ENCODE data around the gene PPP6R2.

The PPP6R2 gene

DNA sequence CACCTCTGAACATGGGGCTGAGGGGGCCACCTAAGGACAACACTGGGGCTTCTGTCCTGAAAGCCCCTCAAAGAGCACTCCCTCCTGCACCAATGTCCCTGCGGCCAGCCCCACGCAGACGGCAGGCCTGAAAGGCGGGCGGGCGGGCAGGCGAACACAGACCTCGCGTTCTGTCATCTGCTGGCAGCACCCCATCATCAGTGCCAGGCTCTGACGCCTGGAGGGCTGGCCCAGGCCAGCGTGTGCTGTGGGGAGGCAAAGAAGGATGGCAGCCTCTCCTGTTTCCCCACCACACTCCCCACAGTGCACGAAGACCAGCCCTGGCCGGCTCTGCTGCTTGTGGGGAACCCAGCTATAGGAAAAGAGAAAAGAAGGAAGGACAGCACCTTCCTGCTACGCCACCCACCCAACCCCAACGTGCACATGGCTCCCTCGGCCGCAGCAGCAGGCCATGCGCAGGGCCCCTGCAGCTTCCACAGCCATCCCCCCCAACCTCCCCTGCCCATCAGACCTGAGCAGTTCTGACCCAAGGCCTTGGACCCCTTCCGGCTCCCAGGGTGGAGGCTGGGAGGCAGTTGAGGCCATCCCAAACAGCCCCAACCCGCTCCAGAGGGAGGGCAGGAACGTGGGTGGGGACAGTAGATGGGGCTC lies 128.2 kb downstream of the PPP6R2 start:
- DNase-seq: no peak

DNA sequence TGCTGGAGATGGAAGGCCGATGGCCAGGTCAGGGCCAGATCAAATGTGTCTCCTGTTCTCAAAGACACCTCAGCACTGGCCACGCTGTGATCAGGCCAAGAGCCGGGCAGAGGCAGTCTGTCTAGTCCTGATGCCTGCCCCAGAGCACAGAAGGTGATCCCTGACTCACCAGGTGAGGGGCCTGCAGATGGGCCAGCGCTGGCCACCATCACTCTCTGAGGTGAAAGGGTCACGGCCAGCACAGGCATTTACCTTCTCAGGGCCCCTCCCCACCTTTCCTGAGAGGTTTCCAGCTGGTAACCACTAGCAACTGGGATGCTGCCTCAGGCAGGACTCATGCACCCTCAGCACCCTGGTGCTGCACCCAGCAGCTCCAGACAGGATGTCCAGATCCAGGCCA lies 128.8 kb downstream of the PPP6R2 start:
- DNase-seq: no peak

DNA sequence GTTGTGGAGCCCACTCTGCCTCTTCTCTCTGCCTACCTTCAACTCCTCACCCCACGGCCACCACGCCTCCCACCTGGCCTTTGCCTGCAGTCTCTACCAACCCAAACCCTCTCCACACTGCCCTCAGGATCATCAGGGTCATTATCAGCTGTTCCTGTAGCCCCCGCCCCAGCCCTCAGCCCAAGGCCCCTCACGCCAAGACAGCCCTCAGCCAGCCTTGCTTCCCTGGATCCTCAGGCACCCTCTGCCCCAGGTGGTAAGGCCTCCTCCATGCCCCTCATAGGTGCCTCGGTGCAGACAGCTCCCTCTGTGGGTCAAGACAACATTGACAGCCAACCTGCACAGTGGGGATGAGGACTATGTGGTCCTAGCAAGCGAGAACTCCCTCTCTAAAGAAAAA lies 130.0 kb downstream of the PPP6R2 start:
- no peak for DNase-seq

DNA sequence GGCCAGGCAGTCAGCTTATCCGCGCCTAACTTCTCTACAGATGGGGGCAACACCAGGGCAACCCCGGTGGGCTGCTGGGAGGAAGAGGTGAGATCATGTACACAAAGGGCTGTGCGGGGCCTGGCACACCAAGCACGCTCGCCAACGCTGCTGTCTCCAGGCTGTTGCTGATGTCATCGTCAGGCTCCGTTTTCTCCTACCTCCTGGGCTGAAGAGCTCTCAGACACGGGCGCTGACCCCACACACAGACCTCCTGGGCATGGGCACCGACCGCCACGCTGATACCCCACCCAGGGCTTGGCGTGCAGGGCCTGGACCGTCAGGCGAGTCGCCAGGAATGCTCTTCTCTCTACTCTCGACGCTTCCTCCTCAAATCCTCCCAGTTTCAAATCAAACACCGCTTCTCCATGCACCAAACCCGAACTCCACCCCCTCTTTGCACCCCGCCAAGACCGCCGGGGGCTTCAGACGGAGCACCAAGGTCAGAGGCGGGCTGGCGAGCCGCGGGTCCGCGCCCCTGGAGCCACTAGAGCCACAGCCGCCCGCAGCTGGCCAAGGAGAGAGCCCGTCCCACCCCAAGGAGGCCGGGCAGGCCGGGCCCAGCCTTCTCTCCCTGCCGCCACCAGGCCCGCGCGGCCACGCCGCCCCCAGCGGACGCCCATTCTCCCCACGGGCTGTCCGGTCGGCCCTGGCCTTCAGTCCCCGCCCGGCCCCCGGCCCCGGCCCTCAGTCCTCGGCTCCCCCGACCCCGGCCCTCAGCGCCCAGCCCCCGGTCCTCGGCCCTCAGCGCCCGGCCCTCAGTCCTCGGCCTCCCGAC lies 130.9 kb downstream of the PPP6R2 start:
- peak; percentile 48 for DNase-seq

DNA sequence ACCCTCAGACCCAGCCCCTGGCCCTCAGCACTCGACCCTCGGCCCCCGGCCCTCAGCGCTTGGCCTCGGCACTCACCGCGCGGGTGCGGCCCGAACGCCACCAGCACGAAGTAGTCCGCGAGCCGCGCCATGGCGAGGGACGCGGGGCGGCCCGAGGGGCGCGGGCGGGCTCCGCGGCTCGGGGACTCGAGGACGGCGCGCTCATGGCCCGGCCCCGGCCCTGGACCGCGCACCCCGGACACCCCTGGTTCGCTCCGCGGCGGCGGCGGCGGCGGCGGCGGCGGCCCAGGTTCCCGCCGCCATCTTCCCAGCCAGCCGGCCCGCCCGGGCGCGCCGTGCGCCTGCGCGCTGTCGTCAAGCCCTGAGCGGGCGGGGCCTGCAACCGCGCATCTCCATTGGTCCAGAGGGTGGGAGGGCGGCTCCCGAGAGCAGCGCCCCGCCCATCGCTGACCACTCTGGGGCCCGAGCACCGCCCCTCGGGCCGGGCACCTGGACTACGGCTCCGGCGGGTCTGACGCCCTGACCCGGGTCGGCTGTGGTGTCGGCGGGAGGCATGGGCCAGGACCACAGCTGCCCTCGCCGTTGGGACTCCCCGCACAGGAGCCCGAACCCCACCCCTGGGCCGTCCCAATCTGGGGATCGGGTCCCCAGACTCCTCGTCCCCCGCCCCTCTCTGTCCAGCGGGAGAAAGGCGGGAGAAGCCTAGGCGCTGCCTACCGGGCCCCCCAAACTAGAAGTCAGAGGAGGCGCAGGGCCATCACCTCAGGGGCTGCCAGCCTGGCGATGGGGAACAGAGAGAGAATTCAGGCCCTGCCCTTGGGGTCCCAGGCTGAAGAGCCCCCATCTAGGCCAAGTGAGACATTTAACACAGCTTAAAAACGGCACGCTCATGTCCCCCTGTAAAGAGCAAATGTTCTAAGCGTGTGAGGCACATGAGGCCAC lies 131.9 kb downstream of the PPP6R2 start, which contains the start of gene SBF1:
TSS of gene SBF1 (minus strand) at position 326 of the 942 bp plus-strand sequence. CDS start at position 131, 195 bp downstream.
- peak; percentile 94 for DNase-seq

DNA sequence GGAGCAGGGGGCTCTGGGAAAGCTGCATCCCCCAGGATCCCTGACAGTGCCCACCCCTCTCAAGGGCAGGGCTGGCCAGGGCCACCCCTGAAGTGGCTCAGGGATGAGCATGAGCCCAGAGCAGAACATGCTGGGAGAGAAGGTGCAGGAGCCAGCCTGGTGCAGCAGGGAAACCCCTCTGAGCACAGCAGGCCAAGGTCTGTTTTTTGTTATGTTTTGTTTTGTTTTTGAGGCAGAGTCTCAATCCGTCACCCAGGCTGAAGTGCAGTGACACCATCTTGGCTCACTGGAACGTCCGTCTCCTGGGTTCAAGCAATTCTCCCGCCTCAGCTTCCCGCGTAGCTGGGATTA lies 132.5 kb downstream of the PPP6R2 start:
- DNase-seq: no peak

DNA sequence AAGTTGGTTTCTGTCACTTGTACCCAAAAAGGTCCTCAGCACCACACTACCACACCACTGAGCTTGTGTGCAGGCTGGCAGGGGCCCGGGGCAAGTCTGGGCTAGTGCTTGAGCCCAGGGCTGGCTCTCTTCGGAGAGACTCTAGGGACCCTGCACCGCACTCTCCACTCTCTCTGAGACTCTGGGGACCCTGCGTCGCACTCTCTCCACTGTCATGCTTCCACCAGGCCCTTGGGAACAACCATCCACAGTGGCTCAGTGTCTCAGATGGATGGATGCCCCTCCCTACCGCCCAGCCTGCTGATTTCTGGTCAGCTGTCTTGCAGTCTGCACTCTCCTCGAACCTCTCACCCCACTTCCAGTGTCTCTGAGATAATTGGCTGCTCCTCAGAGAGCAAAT lies 133.7 kb downstream of the PPP6R2 start:
- no peak for DNase-seq

DNA sequence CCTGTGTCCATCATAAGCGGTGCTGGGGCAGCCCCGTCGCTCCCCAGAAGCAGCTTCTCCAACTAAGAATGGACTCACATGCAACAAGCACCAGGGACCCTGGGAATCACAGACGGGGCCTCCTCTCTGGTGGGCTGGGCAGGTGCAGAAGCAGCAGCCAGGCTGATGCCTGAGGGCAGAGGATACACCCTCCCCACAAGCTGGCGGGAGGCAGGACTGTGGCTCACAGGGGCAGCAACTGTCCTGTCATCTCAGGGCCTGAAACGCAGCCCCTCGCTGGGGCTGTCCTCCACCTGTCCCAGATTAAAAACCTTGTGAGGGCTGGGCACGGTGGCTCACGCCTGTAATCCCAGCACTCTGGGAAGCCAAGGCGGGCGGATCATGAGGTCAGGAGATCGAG lies 134.8 kb downstream of the PPP6R2 start:
- DNase-seq: no peak

DNA sequence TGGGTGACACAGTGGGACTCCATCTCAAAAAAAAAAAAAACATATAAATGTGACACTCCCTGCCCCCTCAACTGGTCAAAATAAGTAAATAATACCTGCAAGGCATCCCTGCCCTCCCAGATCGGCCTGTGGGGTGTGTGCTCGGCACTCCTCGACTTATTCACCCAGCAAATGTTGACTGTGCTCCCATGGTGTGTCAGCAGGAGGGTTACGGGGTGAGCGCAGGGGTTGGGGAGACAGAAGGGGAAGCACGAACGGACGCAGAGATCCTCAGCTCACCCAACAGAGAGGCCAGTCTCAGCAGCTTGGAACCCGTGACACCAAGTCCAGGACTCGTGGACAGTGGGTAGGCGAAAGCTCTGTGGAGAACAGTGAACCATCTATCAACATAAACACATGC lies 136.6 kb downstream of the PPP6R2 start:
- no peak for DNase-seq

DNA sequence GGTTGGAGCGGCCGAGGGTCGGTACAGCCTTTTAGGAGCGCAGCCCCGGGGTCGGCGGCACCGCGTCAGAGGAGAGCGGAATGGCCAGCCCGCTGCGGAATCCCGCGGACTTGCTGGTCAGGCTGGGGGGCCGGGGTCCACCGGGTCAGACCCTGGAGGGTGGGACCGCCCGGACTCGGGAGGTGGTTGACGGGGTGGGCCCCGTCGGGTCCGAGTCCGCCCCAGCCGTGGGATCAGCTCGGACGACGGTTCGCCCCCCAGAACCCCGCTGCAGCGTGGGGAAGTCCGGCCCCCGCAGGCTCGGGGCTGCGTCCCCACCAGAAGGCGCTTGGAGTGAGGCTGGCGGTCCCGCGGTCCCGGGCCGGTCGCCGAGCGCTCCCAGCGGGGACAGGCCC lies 137.9 kb downstream of the PPP6R2 start:
- DNase-seq: no peak

DNA sequence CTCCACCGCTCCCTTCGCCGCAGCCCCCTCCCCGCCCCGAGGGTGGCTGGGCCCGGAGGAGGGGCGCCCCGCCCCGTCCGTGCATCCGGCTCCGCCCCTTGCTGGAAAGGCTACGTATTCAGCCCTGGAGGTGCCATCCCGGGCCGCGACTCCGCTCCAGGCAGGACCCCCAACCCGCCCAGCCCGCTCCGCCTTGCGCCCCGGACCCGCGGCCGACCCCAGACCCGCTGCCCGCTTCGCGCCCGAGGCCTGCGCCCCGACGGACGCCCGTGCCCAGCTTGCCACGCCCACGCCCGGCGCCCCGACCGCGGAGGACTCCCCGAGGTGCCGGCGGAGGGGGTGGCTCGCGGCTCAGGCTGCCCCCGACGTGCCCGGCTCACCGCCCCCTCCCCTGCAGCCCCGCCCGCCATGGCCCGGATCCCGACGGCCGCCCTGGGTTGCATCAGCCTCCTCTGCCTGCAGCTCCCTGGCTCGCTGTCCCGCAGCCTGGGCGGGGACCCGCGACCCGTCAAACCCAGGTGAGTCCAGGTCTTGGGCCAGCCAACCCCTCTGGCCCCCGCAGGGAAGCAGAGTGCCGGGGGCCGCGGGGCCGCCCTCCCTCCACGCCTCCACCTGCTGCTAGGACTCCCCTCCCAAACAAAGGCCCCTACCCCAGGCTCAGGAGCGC lies 138.4 kb downstream of the PPP6R2 start, which contains the start of gene ADM2:
TSS of gene ADM2 (plus strand) at position 104 of the 667 bp plus-strand sequence. CDS start at position 409, 305 bp downstream.
- no peak for DNase-seq

DNA sequence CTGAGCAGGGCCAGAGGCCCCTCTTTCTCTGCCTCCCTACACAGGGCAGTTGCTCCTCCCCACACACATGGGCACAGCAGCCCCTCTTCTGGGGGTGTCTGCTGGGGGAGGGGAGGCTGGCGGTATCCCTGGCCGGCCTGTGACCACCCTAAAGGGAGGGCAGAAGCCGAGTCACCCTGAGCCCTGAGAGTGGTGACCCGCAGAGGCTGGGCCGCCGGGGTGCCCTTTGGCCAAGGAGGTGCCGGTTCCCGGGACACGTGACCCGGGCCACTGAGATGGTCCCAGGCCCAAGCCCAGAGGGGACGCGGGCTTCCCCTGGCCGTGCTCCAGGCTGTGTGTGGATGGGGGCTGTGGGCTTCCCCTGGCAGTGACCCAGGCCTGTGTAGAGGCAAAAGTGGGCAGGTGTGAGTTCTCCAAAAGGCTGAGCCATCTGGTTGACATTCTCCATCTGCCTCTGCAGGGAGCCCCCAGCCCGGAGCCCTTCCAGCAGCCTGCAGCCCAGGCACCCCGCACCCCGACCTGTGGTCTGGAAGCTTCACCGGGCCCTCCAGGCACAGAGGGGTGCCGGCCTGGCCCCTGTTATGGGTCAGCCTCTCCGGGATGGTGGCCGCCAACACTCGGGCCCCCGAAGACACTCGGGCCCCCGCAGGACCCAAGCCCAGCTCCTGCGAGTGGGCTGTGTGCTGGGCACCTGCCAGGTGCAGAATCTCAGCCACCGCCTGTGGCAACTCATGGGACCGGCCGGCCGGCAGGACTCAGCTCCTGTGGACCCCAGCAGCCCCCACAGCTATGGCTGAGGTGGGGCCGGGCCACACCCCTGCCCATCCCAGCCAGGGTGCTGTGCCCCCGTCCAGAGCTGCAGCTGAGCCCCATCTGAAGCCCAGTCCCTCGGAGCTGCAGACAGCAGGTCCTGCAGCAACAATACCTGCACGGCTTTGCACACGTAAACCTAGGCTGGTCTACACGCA lies 139.3 kb downstream of the PPP6R2 start:
- no peak for DNase-seq

DNA sequence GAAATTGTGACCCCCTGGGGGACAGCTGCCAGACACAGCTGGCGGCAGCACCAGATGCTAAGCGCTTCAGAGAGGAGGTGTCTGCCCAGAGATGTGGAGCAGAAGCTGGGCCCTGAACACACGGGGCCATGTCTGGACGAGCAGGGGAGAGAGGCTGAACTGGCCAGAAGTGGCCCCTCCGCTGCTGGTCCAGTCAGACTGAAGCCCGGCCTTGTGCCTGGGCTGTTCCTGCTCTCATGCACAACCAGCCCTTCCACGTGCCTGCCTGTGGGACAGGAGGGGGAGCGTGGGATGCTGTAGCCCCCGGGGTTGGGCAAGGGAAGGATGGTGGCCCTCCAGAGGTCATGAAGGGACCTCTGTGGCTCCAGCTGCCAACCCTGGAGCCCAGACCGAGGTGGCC lies 140.0 kb downstream of the PPP6R2 start:
- DNase-seq: no peak

DNA sequence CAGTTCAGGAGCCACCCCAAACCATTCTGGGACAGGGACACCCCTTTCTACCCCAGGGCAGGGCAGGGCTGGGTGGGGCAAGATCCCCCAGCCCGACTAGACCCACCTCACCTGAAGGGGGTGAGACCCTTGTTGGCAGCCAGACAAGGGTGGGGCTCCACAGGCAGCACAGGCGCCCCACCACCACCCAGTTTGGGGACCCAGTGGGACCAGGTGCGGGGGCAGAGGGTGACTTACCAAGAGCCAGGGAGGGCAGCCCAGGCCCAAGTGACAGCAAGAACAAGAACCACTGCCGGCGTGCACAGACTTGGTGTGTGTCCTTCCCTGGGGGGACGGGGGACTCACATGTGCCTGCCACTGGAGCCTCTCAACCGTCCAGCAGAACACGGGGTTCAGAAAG lies 140.4 kb downstream of the PPP6R2 start:
- DNase-seq: no peak

DNA sequence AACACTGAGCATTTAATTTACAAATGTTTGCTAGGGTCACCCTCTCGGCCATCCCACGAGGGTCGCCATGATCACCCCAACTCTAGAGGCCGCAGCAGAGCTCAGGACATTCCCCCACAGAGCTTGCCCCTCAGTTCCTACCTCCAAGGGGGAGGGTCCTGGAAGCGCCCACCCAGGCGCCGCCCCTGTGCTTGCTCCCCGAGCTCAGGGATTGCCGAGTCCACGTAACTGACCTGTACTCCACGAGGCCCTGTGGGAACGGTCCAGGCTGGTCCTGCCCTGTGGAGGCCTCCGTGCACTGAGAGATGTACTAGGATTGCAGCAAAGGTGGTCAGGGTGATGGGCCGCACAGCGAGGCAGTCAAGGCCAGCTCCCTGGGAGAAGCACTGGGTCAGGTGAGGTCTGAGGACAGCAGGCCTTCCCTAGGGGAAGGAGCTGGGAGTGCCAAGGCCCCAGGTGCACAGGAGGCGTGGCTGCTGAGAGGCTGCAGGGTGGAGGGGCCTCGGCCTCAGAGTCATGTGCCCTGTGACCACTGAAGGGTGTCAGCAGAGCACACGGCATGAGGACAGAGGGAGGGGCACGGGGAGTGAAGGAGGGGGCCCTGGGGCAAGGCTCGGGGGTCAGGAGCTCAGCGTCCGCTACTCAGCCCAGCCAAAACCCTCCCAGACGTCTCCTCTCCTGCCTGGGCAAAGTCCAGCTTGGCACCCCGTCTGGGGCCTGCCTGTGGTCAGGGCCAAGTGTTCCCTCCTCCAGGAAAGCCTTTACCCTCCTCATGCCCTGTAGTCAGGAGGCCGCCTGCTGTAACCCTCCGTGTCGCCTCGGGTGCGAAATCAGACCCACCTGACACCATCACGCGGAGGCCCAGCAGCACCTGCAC lies 141.1 kb downstream of the PPP6R2 start:
- DNase-seq: no peak

DNA sequence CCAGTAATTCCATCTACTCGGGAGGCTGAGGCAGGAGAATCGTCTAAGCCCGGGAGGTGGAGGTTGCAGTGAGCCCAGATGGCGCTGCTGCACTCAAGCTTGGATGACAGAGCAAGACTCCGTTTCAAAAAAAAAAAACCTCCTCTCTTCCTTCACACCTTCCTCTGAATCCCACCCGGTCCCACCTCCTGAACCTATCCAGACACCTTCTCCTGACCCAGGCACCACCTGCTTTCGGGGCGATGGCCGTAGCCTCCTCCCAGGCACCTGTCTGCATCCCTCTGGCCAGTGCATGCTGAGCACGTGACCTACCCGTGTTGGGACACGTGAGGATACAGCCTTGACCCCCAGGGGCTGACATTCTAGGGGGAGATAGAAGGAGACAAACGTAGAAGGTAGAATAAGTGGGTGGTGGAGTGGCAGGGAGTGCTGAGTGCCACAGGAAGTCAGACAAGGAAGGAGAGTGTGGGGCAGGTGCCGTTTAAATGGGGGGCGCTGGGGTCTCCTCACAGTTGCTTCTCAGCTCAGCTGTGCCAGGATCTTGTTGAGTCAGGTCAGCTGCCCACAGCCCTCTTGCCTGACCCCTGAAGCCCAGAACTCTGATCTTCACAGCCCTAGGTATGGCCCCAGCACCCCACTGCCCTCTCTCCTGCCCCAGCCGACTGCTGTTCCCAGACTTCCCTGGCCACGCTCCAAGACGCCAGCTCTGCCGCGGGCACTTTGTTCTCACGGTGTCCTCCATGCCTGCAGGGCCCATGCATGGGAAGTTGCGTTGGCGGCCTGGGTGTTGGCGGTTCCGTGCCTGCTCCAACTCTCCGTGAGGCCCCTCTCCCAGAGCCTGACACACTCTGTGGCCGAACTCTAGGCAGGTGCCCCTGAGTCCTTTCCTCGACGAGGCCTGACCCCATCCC lies 142.3 kb downstream of the PPP6R2 start:
- DNase-seq: no peak

DNA sequence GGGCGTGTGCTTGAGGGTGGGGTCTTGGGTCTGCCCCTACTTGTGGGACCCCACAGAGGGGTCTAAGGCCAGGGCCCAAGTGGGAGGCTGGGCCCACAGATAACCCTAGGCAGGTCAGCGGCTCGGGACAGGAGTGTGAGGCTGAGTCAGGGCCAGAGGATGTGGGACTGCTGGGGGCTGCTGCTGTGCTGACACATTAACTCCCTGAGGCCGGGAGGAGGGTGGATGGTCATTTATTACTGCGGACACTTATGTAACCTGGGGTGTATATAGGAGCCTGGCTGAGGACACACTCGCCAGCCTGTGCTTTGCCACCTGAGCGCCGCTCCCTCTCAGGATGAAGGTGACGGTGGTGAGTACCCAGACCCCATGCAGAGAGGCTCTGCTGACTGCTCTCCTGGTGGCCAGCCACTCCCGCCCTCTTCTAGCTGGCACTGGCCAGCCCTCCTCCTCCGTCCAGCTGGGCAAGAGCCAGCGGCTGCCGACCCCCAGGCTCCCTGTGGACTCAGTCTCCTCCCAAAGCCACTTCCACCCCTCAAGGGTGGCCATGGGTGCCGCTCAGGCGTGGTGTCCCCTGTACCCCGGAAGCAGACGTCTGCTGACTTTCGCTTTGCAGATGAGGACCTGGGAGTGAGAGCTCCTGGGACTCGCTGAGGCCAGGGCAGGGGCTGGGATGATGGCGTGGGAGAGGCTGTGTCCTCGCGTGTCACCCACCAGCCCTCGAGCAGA lies 143.6 kb downstream of the PPP6R2 start, which contains the start of gene MIOX:
TSS of gene MIOX (plus strand) at position 299 of the 729 bp plus-strand sequence. CDS start at position 338, 39 bp downstream.
- no peak for DNase-seq

DNA sequence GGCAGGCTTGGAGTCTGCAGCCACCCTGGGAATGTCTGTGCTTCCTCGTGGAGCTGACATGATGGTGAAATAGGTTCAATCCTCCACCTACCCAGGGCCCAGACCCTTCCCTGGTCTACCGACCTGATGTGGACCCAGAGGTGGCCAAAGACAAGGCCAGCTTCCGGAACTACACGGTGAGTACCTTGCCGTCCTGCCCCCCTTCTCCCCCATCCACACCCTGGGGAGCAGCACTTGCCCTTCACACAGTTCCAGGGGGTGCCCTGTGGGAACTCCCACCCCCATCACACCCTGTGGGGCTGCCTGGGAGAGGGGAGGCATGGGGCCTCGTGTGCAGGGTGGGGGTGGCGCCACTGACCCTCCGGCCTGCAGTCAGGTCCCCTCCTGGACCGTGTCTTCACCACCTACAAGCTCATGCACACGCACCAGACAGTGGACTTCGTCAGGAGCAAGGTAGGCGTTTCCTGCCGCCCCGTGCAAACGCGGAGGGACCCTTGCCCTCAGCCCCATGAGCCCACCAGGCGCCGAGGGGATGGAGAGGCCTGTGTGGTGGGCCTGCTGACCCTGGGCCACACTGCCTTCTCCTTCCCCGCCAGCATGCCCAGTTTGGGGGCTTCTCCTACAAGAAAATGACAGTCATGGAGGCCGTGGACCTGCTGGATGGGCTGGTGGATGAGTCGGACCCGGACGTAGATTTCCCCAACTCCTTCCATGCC lies 144.3 kb downstream of the PPP6R2 start:
- DNase-seq: no peak

Data from retina (tissue), 1 donor.